ENCODE measurements around the gene ZNF780A. TPM values are rescaled to one million over a fixed set of nuclear protein-coding genes. Genes with fewer than 3 reads are reported as not detected.
A peak's percentile ranks its signal among the peaks of the same experiment; 100 is the strongest.

The ZNF780A gene
- total RNA-seq, 1 donor: 15.9 TPM

DNA sequence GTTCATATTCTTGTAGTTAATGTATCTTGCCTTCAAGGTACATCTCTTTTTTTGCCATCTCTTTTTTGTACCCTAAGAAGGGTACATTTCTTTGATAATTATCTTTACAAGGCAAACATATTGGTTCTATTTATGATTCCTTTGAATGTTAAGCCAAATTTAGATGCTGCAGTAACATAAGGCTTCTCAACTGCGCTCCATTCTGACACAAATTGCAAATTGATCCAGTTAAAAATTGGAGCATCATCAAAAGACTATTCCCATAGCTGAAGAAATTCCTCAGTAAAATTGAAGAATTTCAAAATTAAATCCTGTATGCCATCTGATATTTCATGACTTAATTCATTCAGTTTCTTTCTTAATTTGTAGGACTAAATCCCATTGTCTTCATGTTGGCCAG lies 2.7 kb upstream of the ZNF780A start:
- no peak overlapping the region for H3K27ac ChIP-seq (ENCODE audit: low read depth, low read length)
- H3K36me3 ChIP-seq (ENCODE audit: insufficient read depth, low read length): no peaks in the 10 kb centered on the region
- H2AFZ ChIP-seq (ENCODE audit: low read length): no peak overlapping the region
- H3K79me2 ChIP-seq (ENCODE audit: insufficient read depth, low read length): peaks cover 13% of the 10 kb centered on the region
- H3K4me2 ChIP-seq (ENCODE audit: insufficient read depth, low read length): no peak overlapping the region
- H3K27me3 ChIP-seq (ENCODE audit: insufficient read depth, low read length): no peaks in the 10 kb centered on the region
- peaks cover 10% of the 10 kb centered on the region for H3K4me1 ChIP-seq (ENCODE audit: insufficient read depth, low read length)
- TF ChIP-seq, protein P1, sequence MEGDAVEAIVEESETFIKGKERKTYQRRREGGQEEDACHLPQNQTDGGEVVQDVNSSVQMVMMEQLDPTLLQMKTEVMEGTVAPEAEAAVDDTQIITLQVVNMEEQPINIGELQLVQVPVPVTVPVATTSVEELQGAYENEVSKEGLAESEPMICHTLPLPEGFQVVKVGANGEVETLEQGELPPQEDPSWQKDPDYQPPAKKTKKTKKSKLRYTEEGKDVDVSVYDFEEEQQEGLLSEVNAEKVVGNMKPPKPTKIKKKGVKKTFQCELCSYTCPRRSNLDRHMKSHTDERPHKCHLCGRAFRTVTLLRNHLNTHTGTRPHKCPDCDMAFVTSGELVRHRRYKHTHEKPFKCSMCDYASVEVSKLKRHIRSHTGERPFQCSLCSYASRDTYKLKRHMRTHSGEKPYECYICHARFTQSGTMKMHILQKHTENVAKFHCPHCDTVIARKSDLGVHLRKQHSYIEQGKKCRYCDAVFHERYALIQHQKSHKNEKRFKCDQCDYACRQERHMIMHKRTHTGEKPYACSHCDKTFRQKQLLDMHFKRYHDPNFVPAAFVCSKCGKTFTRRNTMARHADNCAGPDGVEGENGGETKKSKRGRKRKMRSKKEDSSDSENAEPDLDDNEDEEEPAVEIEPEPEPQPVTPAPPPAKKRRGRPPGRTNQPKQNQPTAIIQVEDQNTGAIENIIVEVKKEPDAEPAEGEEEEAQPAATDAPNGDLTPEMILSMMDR (IDR thresholded peaks at IDR 0.05; ENCODE audit: extremely low read depth, low read depth, low read length): no peak
- no peaks in the 10 kb centered on the region for H4K20me1 ChIP-seq (ENCODE audit: insufficient read depth, low read length)
- no peak for DNase-seq (ENCODE audit: insufficient read length, low spot score, missing footprints)
- H3K4me3 ChIP-seq (ENCODE audit: insufficient read depth, low read length): no peak overlapping the region
- H3K9me3 ChIP-seq (ENCODE audit: low read depth, low read length): no peaks in the 10 kb centered on the region

DNA sequence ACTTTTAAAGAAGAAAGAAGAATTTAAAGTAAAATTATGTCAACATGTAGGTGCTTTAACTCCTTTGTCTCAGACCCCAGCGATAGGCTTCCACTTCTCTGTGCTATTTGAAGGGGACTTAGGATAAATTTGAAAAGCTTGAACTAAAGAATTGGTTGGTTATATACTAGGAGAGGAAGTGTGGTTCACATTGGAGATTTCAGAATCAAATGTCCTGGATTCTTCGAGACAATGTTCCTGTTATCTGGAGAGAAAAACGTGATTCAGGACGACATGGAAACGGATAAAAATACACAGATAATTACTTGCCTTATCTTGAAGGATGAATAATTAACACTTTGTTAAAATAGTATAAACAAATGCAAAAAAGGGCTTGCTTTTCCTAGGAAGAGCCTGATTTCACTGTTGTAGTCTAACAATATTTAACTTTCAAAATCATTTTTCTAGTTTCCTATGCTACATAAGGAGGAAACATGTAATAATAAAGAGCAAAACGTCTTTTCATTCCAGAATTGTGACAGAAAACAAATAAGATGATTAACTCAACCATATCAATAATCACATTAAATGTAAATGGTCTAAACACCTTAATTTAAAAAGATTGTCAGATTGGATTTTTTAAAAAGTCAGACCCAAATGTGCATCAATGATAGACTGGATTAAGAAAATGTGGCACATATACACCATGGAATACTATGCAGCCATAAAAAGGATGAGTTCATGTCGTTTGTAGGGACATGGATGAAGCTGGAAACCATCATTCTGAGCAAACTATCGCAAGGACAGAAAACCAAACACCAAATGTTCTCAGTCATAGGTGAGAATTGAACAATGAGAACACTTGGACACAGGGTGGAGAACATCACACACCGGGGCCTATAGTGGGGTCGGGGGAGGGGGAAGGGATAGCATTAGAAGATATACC lies 724 bp upstream of the ZNF780A start:
- Histone ChIP-seq H3K4me3 (ENCODE audit: insufficient read depth, low read length) (peak overlapping the region; percentile 88), H3K9me3 (ENCODE audit: low read depth, low read length) (no peaks in the 10 kb centered on the region), H3K36me3 (ENCODE audit: insufficient read depth, low read length) (no peaks in the 10 kb centered on the region), H4K20me1 (ENCODE audit: insufficient read depth, low read length) (no peaks in the 10 kb centered on the region), H3K79me2 (ENCODE audit: insufficient read depth, low read length) (peaks cover 28% of the 10 kb centered on the region), H2AFZ (ENCODE audit: low read length) (peak overlapping the region; percentile 96), H3K27me3 (ENCODE audit: insufficient read depth, low read length) (no peaks in the 10 kb centered on the region), H3K4me1 (ENCODE audit: insufficient read depth, low read length) (peaks cover 10% of the 10 kb centered on the region), H3K4me2 (ENCODE audit: insufficient read depth, low read length) (peak overlapping the region; percentile 86), H3K27ac (ENCODE audit: low read depth, low read length) (peak overlapping the region; percentile 72)
- peak; percentile 34 for DNase-seq (ENCODE audit: insufficient read length, low spot score, missing footprints)
- TF ChIP-seq, protein P1 (IDR thresholded peaks at IDR 0.05; ENCODE audit: extremely low read depth, low read depth, low read length): no peak

DNA sequence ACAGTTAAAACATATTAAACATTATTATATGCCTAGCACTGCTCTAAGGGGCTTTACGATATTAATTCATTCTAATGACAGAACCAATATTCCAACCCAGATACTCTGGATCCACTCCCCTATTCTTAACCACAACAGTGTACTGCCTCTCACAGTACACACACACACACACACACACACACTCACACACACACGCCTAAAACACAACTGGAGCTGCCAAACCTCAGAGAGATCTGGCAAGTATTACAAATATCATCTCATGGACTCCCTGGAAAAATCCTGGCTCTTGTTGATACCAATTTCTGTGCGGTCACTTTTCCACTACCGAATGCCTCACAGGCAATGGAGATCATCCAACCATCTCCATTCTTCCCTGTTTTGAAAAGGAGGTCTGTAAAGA lies 1.3 kb downstream of the ZNF780A start:
- Histone ChIP-seq H4K20me1 (ENCODE audit: insufficient read depth, low read length) (no peaks in the 10 kb centered on the region), H2AFZ (ENCODE audit: low read length) (no peak overlapping the region), H3K9me3 (ENCODE audit: low read depth, low read length) (no peaks in the 10 kb centered on the region), H3K4me3 (ENCODE audit: insufficient read depth, low read length) (peak overlapping the region; percentile 88), H3K36me3 (ENCODE audit: insufficient read depth, low read length) (no peaks in the 10 kb centered on the region), H3K27ac (ENCODE audit: low read depth, low read length) (no peak overlapping the region), H3K4me2 (ENCODE audit: insufficient read depth, low read length) (peak overlapping the region; percentile 86), H3K4me1 (ENCODE audit: insufficient read depth, low read length) (peaks cover 10% of the 10 kb centered on the region), H3K79me2 (ENCODE audit: insufficient read depth, low read length) (peaks cover 31% of the 10 kb centered on the region), H3K27me3 (ENCODE audit: insufficient read depth, low read length) (no peaks in the 10 kb centered on the region)
- no peak for DNase-seq (ENCODE audit: insufficient read length, low spot score, missing footprints)
- TF ChIP-seq, protein P1 (IDR thresholded peaks at IDR 0.05; ENCODE audit: extremely low read depth, low read depth, low read length): no peak

DNA sequence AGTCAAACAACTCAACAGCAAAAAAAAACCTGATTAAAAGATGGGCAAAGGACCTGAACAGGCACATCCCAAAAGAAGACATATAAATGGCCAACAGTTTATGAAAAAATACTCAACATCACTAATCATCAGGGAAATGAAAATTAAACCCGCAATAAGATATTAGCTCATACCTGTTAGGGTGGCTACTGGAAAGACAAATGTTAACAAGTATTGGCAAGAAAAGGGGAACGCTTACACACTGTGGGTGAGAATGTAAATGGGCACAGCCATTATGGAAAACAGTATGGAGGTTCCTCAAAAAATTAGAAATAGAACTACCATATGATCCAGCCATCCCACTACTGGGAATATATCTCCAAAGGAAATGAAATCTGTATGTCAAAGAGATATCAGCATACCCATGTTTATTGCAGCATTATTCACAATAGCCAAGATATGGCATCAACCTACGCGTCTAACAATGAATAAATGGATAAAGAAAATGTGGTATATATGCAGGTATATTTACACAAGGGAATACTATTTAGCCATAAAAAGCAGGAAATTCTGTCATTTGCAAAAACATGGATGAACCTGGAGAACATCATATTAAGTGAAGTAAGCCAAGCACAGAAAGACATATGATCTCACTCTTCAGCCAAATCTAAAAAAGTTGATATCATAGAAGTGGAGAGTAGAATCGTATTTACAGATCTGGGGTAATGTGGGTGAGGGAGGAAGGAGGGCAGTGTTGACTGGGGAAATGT lies 2.3 kb downstream of the ZNF780A start:
- no peak overlapping the region for H3K27ac ChIP-seq (ENCODE audit: low read depth, low read length)
- no peak overlapping the region for H3K4me3 ChIP-seq (ENCODE audit: insufficient read depth, low read length)
- no peak for DNase-seq (ENCODE audit: insufficient read length, low spot score, missing footprints)
- H3K4me2 ChIP-seq (ENCODE audit: insufficient read depth, low read length): no peak overlapping the region
- H4K20me1 ChIP-seq (ENCODE audit: insufficient read depth, low read length): no peaks in the 10 kb centered on the region
- no peaks in the 10 kb centered on the region for H3K9me3 ChIP-seq (ENCODE audit: low read depth, low read length)
- TF ChIP-seq, protein P1 (IDR thresholded peaks at IDR 0.05; ENCODE audit: extremely low read depth, low read depth, low read length): no peak
- no peak overlapping the region for H2AFZ ChIP-seq (ENCODE audit: low read length)
- H3K27me3 ChIP-seq (ENCODE audit: insufficient read depth, low read length): no peaks in the 10 kb centered on the region
- peaks cover 31% of the 10 kb centered on the region for H3K79me2 ChIP-seq (ENCODE audit: insufficient read depth, low read length)
- H3K36me3 ChIP-seq (ENCODE audit: insufficient read depth, low read length): peaks cover 3% of the 10 kb centered on the region
- H3K4me1 ChIP-seq (ENCODE audit: insufficient read depth, low read length): peaks cover 10% of the 10 kb centered on the region

Measured in osteoblast (primary cell).